Loucy (cell line): ENCODE measurements around the gene LTBP2.

ENCODE experiments used
- H2AFZ ChIP-seq: fragments of 200-600 bp; sonication (generic); 2 replicates; pipeline ENCODE4 v1.6.0; 2016; ENCODE audit warnings: antibody characterized with exemption, mild to moderate bottlenecking, low read length, moderate library complexity
- H3F3A ChIP-seq: fragments of 200-600 bp; 2 replicates; pipeline ENCODE4 v1.6.0; 2016; ENCODE audit warnings: antibody characterized with exemption, low read depth, mild to moderate bottlenecking
- H3K27me3 ChIP-seq: fragments of 200-600 bp; sonication (generic); 2 replicates; pipeline ENCODE4 v1.6.1; 2014; ENCODE audit warnings: low read length, mild to moderate bottlenecking; ENCODE audit not compliant: insufficient read depth, poor library complexity, severe bottlenecking
- H3K36me3 ChIP-seq: fragments of 200-600 bp; sonication (generic); 2 replicates; pipeline ENCODE4 v1.6.1; 2016; ENCODE audit warnings: low read length; ENCODE audit not compliant: insufficient read depth
- H3K4me1 ChIP-seq: fragments of 200-600 bp; sonication (generic); 2 replicates; pipeline ENCODE4 v1.5.1; 2014; ENCODE audit warnings: low read length, mild to moderate bottlenecking; ENCODE audit not compliant: insufficient read depth, poor library complexity, severe bottlenecking
- H3K4me2 ChIP-seq: fragments of 200-600 bp; sonication (generic); 2 replicates; pipeline ENCODE4 v1.6.0; 2014; ENCODE audit warnings: antibody characterized with exemption, low read length, low read depth, mild to moderate bottlenecking; ENCODE audit not compliant: poor library complexity, severe bottlenecking
- H3K4me3 ChIP-seq: fragments of 200-600 bp; sonication (generic); 2 replicates; pipeline ENCODE4 v1.5.1; 2014; ENCODE audit warnings: low read length, mild to moderate bottlenecking, mixed read lengths; ENCODE audit not compliant: poor library complexity, severe bottlenecking
- H3K79me2 ChIP-seq: fragments of 200-600 bp; sonication (generic); 2 replicates; pipeline ENCODE4 v1.6.1; 2014; ENCODE audit warnings: low read length; ENCODE audit not compliant: insufficient read depth
- H3K9ac ChIP-seq: fragments of 200-600 bp; sonication (generic); 2 replicates; pipeline ENCODE4 v1.6.0; 2014; ENCODE audit warnings: mild to moderate bottlenecking, low read depth, low read length, moderate library complexity; ENCODE audit not compliant: poor library complexity, severe bottlenecking
- H3K9me2 ChIP-seq: fragments of 200-600 bp; sonication (generic); replicated peaks from 2 replicates; pipeline ENCODE4 v1.6.1; 2016; ENCODE audit warnings: low read depth, low read length, mixed read lengths
- H3K9me3 ChIP-seq: fragments of 200-600 bp; sonication (generic); 2 replicates; pipeline ENCODE4 v1.6.1; 2014; ENCODE audit warnings: mild to moderate bottlenecking, antibody characterized with exemption, low read length, low read depth; ENCODE audit not compliant: insufficient read depth
- H4K20me1 ChIP-seq: fragments of 200-600 bp; sonication (generic); 2 replicates; pipeline ENCODE4 v1.6.0; 2014; ENCODE audit warnings: antibody characterized with exemption, low read length, mild to moderate bottlenecking; ENCODE audit not compliant: insufficient read depth, poor library complexity, severe bottlenecking
- CTCF ChIP-seq: fragments of 200-600 bp; sonication (generic); conservative IDR thresholded peaks from 2 replicates; pipeline ENCODE4 v1.5.1; 2014; ENCODE audit warnings: mild to moderate bottlenecking, antibody characterized with exemption, low read length
- EZH2phosphoT487 ChIP-seq: fragments of 200-600 bp; IDR thresholded peaks from 2 replicates; pipeline ENCODE4 v1.6.1; 2018; ENCODE audit warnings: antibody characterized with exemption, mild to moderate bottlenecking, moderate library complexity, borderline replicate concordance

LTBP2 gene

GRCh38 chr14:74507085-74507484 lies 105.0 kb downstream of the LTBP2 start:
- no peaks in the 10 kb centered on the region for H3K4me1 ChIP-seq

GRCh38 chr14:74506411-74506851 lies 105.6 kb downstream of the LTBP2 start:
- Histone ChIP-seq H4K20me1 (no peaks in the 10 kb centered on the region), H3F3A (no peaks in the 10 kb centered on the region), H3K4me2 (no peak overlapping the region), H2AFZ (no peak overlapping the region; the same call in 1 of the 2 replicates), H3K27me3 (no peaks in the 10 kb centered on the region), H3K36me3 (no peaks in the 10 kb centered on the region), H3K9me3 (no peaks in the 10 kb centered on the region), H3K79me2 (no peaks in the 10 kb centered on the region), H3K4me1 (no peaks in the 10 kb centered on the region), H3K9me2 (no peaks in the 10 kb centered on the region), H3K4me3 (no peak overlapping the region), H3K9ac (no peak overlapping the region)
- TF ChIP-seq CTCF = no peak
- TF ChIP-seq EZH2phosphoT487 = no peak

More at GRCh38 chr14:74507085-74507484, 105.0 kb downstream of the LTBP2 start:
- Histone ChIP-seq H3K27me3 (no peaks in the 10 kb centered on the region), H2AFZ (no peak overlapping the region), H3K4me3 (no peak overlapping the region), H3F3A (no peaks in the 10 kb centered on the region), H3K9me2 (no peaks in the 10 kb centered on the region), H3K36me3 (no peaks in the 10 kb centered on the region), H3K4me2 (no peak overlapping the region), H3K9ac (no peak overlapping the region), H4K20me1 (no peaks in the 10 kb centered on the region), H3K79me2 (no peaks in the 10 kb centered on the region), H3K9me3 (no peaks in the 10 kb centered on the region)
- TF ChIP-seq CTCF = no peak
- no peak for TF ChIP-seq EZH2phosphoT487

GRCh38 chr14:74505831-74506230 lies 106.2 kb downstream of the LTBP2 start:
- H3K9me3 ChIP-seq = no peaks in the 10 kb centered on the region
- H3K4me3 ChIP-seq = no peak overlapping the region

More at GRCh38 chr14:74505831-74506230, 106.2 kb downstream of the LTBP2 start:
- no peaks in the 10 kb centered on the region for H3K79me2 ChIP-seq
- no peak overlapping the region for H3K9ac ChIP-seq
- H3K9me2 ChIP-seq = no peaks in the 10 kb centered on the region
- no peaks in the 10 kb centered on the region for H3K4me1 ChIP-seq
- H3K27me3 ChIP-seq = no peaks in the 10 kb centered on the region
- TF ChIP-seq CTCF (no peak), EZH2phosphoT487 (no peak)
- no peaks in the 10 kb centered on the region for H3K36me3 ChIP-seq
- no peak overlapping the region for H2AFZ ChIP-seq
- H3F3A ChIP-seq = no peaks in the 10 kb centered on the region
- no peak overlapping the region for H3K4me2 ChIP-seq
- no peaks in the 10 kb centered on the region for H4K20me1 ChIP-seq
